Measurements from ENCODE around the gene APOBEC3B.
"Not testable (repeated sequence)": the region's sequence is repeated elsewhere in the genome, so short reads cannot be mapped to it uniquely, and the experiment has no call there.

APOBEC3B gene

GRCh38 chr22:38986629-38987028 is 4.5 kb downstream of the APOBEC3B start:
- Histone ChIP-seq H2BK120ac (ENCODE audit: low read depth, low read length) (no peak overlapping the region), H3K4me1 (ENCODE audit: control insufficient read depth in 2 of 2, insufficient read depth in 1 of 2, low read depth in 1 of 2, low read length in 2 of 2) (peaks cover 5% of the 10 kb centered on the region in 2 donors), H3K27me3 (ENCODE audit: control insufficient read depth in 3 of 3, insufficient read depth in 3 of 3, low read depth in 1 of 3, low read length in 3 of 3) (no peaks in the 10 kb centered on the region), H3K9me3 (replicated peaks in 1 of 2; ENCODE audit: control insufficient read depth in 2 of 2, insufficient read depth in 1 of 2, low read depth in 1 of 2, low read length in 2 of 2) (peaks cover 4 to 7% of the 10 kb centered on the region in 2 donors), H3K14ac (ENCODE audit: low read length) (no peak overlapping the region), H3K4ac (ENCODE audit: low read length) (peak overlapping the region; percentile 53), H4K91ac (ENCODE audit: low read depth, low read length, poor library complexity) (no peak overlapping the region), H3K27ac (replicated peaks; ENCODE audit: low read length) (no peak overlapping the region), H4K8ac (ENCODE audit: low read depth, low read length) (no peak overlapping the region), H2AFZ (ENCODE audit: low read length) (no peak overlapping the region), H2BK5ac (ENCODE audit: low read length) (no peak overlapping the region), H3K36me3 (replicated peaks in 1 of 2; ENCODE audit: control insufficient read depth in 2 of 2, insufficient read depth in 2 of 2, low read length in 2 of 2) (no peaks in the 10 kb centered on the region), H3K4me2 (ENCODE audit: insufficient read depth, low read length, poor library complexity, severe bottlenecking) (no peak overlapping the region), H3K4me3 (ENCODE audit: low read length in 2 of 2) (no peak overlapping the region), H3K23ac (ENCODE audit: low read depth, low read length, poor library complexity) (no peak overlapping the region), H3K18ac (ENCODE audit: low read length) (peak overlapping the region; percentile 57), H3K79me1 (ENCODE audit: low read depth, low read length) (no peaks in the 10 kb centered on the region), H2BK15ac (ENCODE audit: low read length) (no peak overlapping the region), H3K9ac (ENCODE audit: low read depth, low read length, poor library complexity) (no peak overlapping the region), H2AK5ac (ENCODE audit: low read depth, low read length) (peak overlapping the region; percentile 3), H2BK12ac (ENCODE audit: low read length) (no peak overlapping the region)
- WGBS, 2 donors (ENCODE audit: extremely low coverage in 2 of 2, insufficient read length in 2 of 2, insufficient replicate concordance in 1 of 2) = no CpG with 5 or more reads among the region's 3 CpGs
- no peak for DNase-seq (ENCODE audit: low spot score)

GRCh38 chr22:38987171-38987895 is 5.2 kb downstream of the APOBEC3B start:
- DNase-seq (ENCODE audit: low spot score) = no peak
- Histone ChIP-seq H3K79me1 (ENCODE audit: low read depth, low read length) (no peaks in the 10 kb centered on the region), H2BK120ac (ENCODE audit: low read depth, low read length) (no peak overlapping the region), H3K4me2 (ENCODE audit: insufficient read depth, low read length, poor library complexity, severe bottlenecking) (no peak overlapping the region), H2BK12ac (ENCODE audit: low read length) (no peak overlapping the region), H3K9ac (ENCODE audit: low read depth, low read length, poor library complexity) (no peak overlapping the region), H4K91ac (ENCODE audit: low read depth, low read length, poor library complexity) (no peak overlapping the region), H2BK5ac (ENCODE audit: low read length) (no peak overlapping the region), H2AK5ac (ENCODE audit: low read depth, low read length) (peak overlapping the region; percentile 3), H3K4me3 (ENCODE audit: low read length in 2 of 2) (no peak overlapping the region), H2AFZ (ENCODE audit: low read length) (no peak overlapping the region), H2BK15ac (ENCODE audit: low read length) (no peak overlapping the region), H3K18ac (ENCODE audit: low read length) (no peak overlapping the region), H3K9me3 (replicated peaks in 1 of 2; ENCODE audit: control insufficient read depth in 2 of 2, insufficient read depth in 1 of 2, low read depth in 1 of 2, low read length in 2 of 2) (peaks cover 4 to 7% of the 10 kb centered on the region in 2 donors), H4K8ac (ENCODE audit: low read depth, low read length) (no peak overlapping the region), H3K4ac (ENCODE audit: low read length) (no peak overlapping the region), H3K14ac (ENCODE audit: low read length) (no peak overlapping the region), H3K4me1 (ENCODE audit: control insufficient read depth in 2 of 2, insufficient read depth in 1 of 2, low read depth in 1 of 2, low read length in 2 of 2) (peaks cover 0 to 2% of the 10 kb centered on the region in 2 donors), H3K27me3 (ENCODE audit: control insufficient read depth in 3 of 3, insufficient read depth in 3 of 3, low read depth in 1 of 3, low read length in 3 of 3) (no peaks in the 10 kb centered on the region), H3K23ac (ENCODE audit: low read depth, low read length, poor library complexity) (no peak overlapping the region), H3K36me3 (replicated peaks in 1 of 2; ENCODE audit: control insufficient read depth in 2 of 2, insufficient read depth in 2 of 2, low read length in 2 of 2) (no peaks in the 10 kb centered on the region), H3K27ac (replicated peaks; ENCODE audit: low read length) (no peak overlapping the region)
- no CpG with 5 or more reads among the region's 8 CpGs for WGBS, 2 donors (ENCODE audit: extremely low coverage in 2 of 2, insufficient read length in 2 of 2, insufficient replicate concordance in 1 of 2)

DNA sequence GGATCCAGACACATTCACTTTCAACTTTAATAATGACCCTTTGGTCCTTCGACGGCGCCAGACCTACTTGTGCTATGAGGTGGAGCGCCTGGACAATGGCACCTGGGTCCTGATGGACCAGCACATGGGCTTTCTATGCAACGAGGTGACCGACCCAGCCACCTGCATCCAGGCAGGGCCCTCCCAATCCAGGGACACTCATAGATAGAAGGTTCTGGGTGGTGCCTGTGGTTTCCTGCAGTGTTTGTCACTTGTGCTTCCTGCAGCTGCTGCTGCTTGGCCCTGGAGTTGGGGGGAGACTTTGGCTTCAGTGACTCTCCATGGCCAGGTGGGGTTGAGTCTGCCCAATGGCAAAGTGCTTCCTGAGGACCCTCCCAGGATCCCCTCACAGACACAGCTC is 7.3 kb downstream of the APOBEC3B start:
- no CpG with 5 or more reads among the region's 6 CpGs for WGBS, 2 donors (ENCODE audit: extremely low coverage in 2 of 2, insufficient read length in 2 of 2, insufficient replicate concordance in 1 of 2)
- H2BK12ac ChIP-seq (ENCODE audit: low read length) = no peak overlapping the region
- no peak overlapping the region for H4K8ac ChIP-seq (ENCODE audit: low read depth, low read length)
- H2BK15ac ChIP-seq (ENCODE audit: low read length) = peak overlapping the region; percentile 75
- no peak overlapping the region for H3K18ac ChIP-seq (ENCODE audit: low read length)
- H3K4me2 ChIP-seq (ENCODE audit: insufficient read depth, low read length, poor library complexity, severe bottlenecking) = no peak overlapping the region
- H2AFZ ChIP-seq (ENCODE audit: low read length) = no peak overlapping the region
- H4K91ac ChIP-seq (ENCODE audit: low read depth, low read length, poor library complexity) = no peak overlapping the region
- no peak overlapping the region for H3K27ac ChIP-seq (replicated peaks; ENCODE audit: low read length)
- H3K23ac ChIP-seq (ENCODE audit: low read depth, low read length, poor library complexity) = no peak overlapping the region
- H3K4ac ChIP-seq (ENCODE audit: low read length) = no peak overlapping the region
- peaks cover 0 to 2% of the 10 kb centered on the region in 2 donors for H3K4me1 ChIP-seq (ENCODE audit: control insufficient read depth in 2 of 2, insufficient read depth in 1 of 2, low read depth in 1 of 2, low read length in 2 of 2)
- no peak overlapping the region for H3K9ac ChIP-seq (ENCODE audit: low read depth, low read length, poor library complexity)
- H2BK120ac ChIP-seq (ENCODE audit: low read depth, low read length) = no peak overlapping the region
- H3K27me3 ChIP-seq (ENCODE audit: control insufficient read depth in 3 of 3, insufficient read depth in 3 of 3, low read depth in 1 of 3, low read length in 3 of 3) = no peaks in the 10 kb centered on the region
- peak overlapping the region; percentile 63 for H2AK5ac ChIP-seq (ENCODE audit: low read depth, low read length)
- no peaks in the 10 kb centered on the region for H3K79me1 ChIP-seq (ENCODE audit: low read depth, low read length)
- H3K9me3 ChIP-seq (replicated peaks in 1 of 2; ENCODE audit: control insufficient read depth in 2 of 2, insufficient read depth in 1 of 2, low read depth in 1 of 2, low read length in 2 of 2) = peaks cover 0 to 1% of the 10 kb centered on the region in 2 donors
- DNase-seq (ENCODE audit: low spot score) = no peak
- no peak overlapping the region for H2BK5ac ChIP-seq (ENCODE audit: low read length)
- no peak overlapping the region for H3K14ac ChIP-seq (ENCODE audit: low read length)
- H3K4me3 ChIP-seq (ENCODE audit: low read length in 2 of 2) = no peak overlapping the region
- H3K36me3 ChIP-seq (replicated peaks in 1 of 2; ENCODE audit: control insufficient read depth in 2 of 2, insufficient read depth in 2 of 2, low read length in 2 of 2) = no peaks in the 10 kb centered on the region

DNA sequence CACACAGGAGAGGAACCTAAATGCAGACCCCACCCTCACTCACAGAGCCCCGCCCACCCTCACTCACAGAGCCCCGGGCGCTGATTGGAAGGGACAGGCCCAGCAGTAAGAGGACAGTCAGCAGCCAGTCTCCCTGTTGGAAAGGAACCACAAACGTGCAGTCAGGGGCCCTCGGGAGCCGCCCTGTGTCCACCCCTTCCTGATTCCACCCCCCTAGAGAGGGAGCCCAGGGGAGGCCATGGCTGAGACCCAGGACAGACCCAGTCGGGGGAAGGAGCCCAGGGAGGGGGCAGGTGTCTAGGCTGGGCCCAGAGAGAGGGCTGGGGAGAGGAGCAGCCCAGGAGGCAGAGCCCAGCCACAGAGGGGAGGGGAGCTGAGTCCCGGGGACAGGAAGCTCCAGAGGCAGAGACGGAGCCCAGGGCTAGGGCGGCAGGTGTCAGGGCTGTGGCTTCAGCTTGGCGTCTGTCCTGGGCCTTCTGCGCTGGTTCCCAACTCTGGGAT is 10.8 kb downstream of the APOBEC3B start:
- H3K4me2 ChIP-seq (ENCODE audit: insufficient read depth, low read length, poor library complexity, severe bottlenecking); H3K79me1 ChIP-seq (ENCODE audit: low read depth, low read length); H4K8ac ChIP-seq (ENCODE audit: low read depth, low read length); H3K4me1 ChIP-seq (ENCODE audit: control insufficient read depth in 2 of 2, insufficient read depth in 1 of 2, low read depth in 1 of 2, low read length in 2 of 2); H3K4ac ChIP-seq (ENCODE audit: low read length); H2AK5ac ChIP-seq (ENCODE audit: low read depth, low read length); H3K9ac ChIP-seq (ENCODE audit: low read depth, low read length, poor library complexity); H3K36me3 ChIP-seq (replicated peaks in 1 of 2; ENCODE audit: control insufficient read depth in 2 of 2, insufficient read depth in 2 of 2, low read length in 2 of 2); H2BK120ac ChIP-seq (ENCODE audit: low read depth, low read length); H3K9me3 ChIP-seq (replicated peaks in 1 of 2; ENCODE audit: control insufficient read depth in 2 of 2, insufficient read depth in 1 of 2, low read depth in 1 of 2, low read length in 2 of 2); H3K4me3 ChIP-seq (ENCODE audit: low read length in 2 of 2); H3K27me3 ChIP-seq (ENCODE audit: control insufficient read depth in 3 of 3, insufficient read depth in 3 of 3, low read depth in 1 of 3, low read length in 3 of 3); H4K91ac ChIP-seq (ENCODE audit: low read depth, low read length, poor library complexity); H3K27ac ChIP-seq (replicated peaks; ENCODE audit: low read length); H2BK15ac ChIP-seq (ENCODE audit: low read length); H3K14ac ChIP-seq (ENCODE audit: low read length); H3K23ac ChIP-seq (ENCODE audit: low read depth, low read length, poor library complexity); H2BK12ac ChIP-seq (ENCODE audit: low read length); H2BK5ac ChIP-seq (ENCODE audit: low read length): not testable (repeated sequence)
- no CpG with 5 or more reads among the region's 12 CpGs for WGBS, 2 donors (ENCODE audit: extremely low coverage in 2 of 2, insufficient read length in 2 of 2, insufficient replicate concordance in 1 of 2)
- peak overlapping the region; percentile 64 for H3K18ac ChIP-seq (ENCODE audit: low read length)
- peak; percentile 33 for DNase-seq (ENCODE audit: low spot score)
- peak overlapping the region; percentile 75 for H2AFZ ChIP-seq (ENCODE audit: low read length)

Data from neuronal stem cell (in vitro differentiated cells).